Muscle of leg (tissue), 11 donors: ENCODE data around the gene FEN1. TPM values are rescaled to one million over a fixed set of nuclear protein-coding genes. Genes with fewer than 3 reads are reported as not detected.

Experiments used
- DNase-seq: peaks from one replicate; pipeline ENCODE4 v3.0.0; 2013
- H3K27ac ChIP-seq: one replicate; pipeline ENCODE4 v1.5.1; 2013; ENCODE audit warnings: mild to moderate bottlenecking, low read length, control low read depth
- H3K27me3 ChIP-seq: one replicate; pipeline ENCODE4 v1.6.1; 2013; ENCODE audit warnings: low read length; ENCODE audit not compliant: control insufficient read depth, insufficient read depth
- H3K36me3 ChIP-seq: one replicate; pipeline ENCODE4 v1.6.1; 2013; ENCODE audit warnings: low read length; ENCODE audit not compliant: control insufficient read depth, insufficient read depth
- H3K4me1 ChIP-seq: one replicate; pipeline ENCODE4 v1.6.1; 2013; ENCODE audit warnings: low read length; ENCODE audit not compliant: control insufficient read depth, insufficient read depth
- H3K4me3 ChIP-seq: one replicate; pipeline ENCODE4 v1.5.1; 2013; ENCODE audit warnings: low read length, control low read depth
- H3K9me3 ChIP-seq: replicated peaks from 2 replicates; pipeline ENCODE4 v1.6.1; 2013; ENCODE audit warnings: low read depth, low read length; ENCODE audit not compliant: control insufficient read depth
- WGBS: methylation state at CpG from one replicate; pipeline ENCODE4 v1.1.5; 2013; ENCODE audit warnings: missing lambda C conversion rate; ENCODE audit not compliant: insufficient coverage; 5-methylcytosine and 5-hydroxymethylcytosine counted together
- polyA plus RNA-seq, 8 donors: library from polyadenylated mRNA; unstranded; fragments of 120-200 nt; gene quantifications; one replicate each; pipeline versions ENCODE4 v1.2.1 to v1.2.3, GENCODE V29; 2013; ENCODE audit warnings: inconsistent platforms in 1 of 8, low replicate concordance in 1 of 8; ENCODE audit not compliant: insufficient read length in 8 of 8, insufficient read depth in 1 of 8
- total RNA-seq: library from RNA; stranded (reverse); fragments of 120-200 nt; gene quantifications from one replicate; pipeline ENCODE4 v1.2.4, GENCODE V29; 2013

The FEN1 gene
- total and polyA plus RNA-seq, 9 donors = 14.7 to 21.3 (median 18.5) TPM

GRCh38 chr11:61775106-61775505, 17.6 kb upstream of the FEN1 start:
- Histone ChIP-seq H3K9me3 (no peaks in the 10 kb centered on the region), H3K4me3 (no peak overlapping the region), H3K4me1 (peaks cover 16% of the 10 kb centered on the region), H3K27ac (no peak overlapping the region), H3K27me3 (peaks cover 7% of the 10 kb centered on the region), H3K36me3 (no peaks in the 10 kb centered on the region)
- no peak for DNase-seq
- WGBS = 96% methylated on average over 6 of the region's 6 CpGs

- peaks cover 7% of the 10 kb centered on the region for H3K27me3 ChIP-seq
- no peak for DNase-seq
- H3K36me3 ChIP-seq = no peaks in the 10 kb centered on the region
- peaks cover 16% of the 10 kb centered on the region for H3K4me1 ChIP-seq
- WGBS = 83% methylated on average over 17 of the region's 20 CpGs
- no peak overlapping the region for H3K4me3 ChIP-seq
- no peak overlapping the region for H3K27ac ChIP-seq
- H3K9me3 ChIP-seq = no peaks in the 10 kb centered on the region
These were observed 16.8 kb upstream of the FEN1 start for GRCh38 chr11:61775606-61776554.

- WGBS = 71% methylated on average over 8 of the region's 9 CpGs
- DNase-seq = peak; percentile 36
- Histone ChIP-seq H3K36me3 (no peaks in the 10 kb centered on the region), H3K4me3 (no peak overlapping the region), H3K4me1 (peaks cover 21% of the 10 kb centered on the region), H3K27me3 (peaks cover 7% of the 10 kb centered on the region), H3K9me3 (no peaks in the 10 kb centered on the region), H3K27ac (no peak overlapping the region)
These were observed 16.1 kb upstream of the FEN1 start for GRCh38 chr11:61776561-61777075.

- peaks cover 7% of the 10 kb centered on the region for H3K27me3 ChIP-seq
- H3K4me3 ChIP-seq = peak overlapping the region; percentile 15
- H3K9me3 ChIP-seq = no peaks in the 10 kb centered on the region
- peaks cover 24% of the 10 kb centered on the region for H3K4me1 ChIP-seq
- peak; percentile 47 for DNase-seq
- H3K27ac ChIP-seq = no peak overlapping the region
- no peaks in the 10 kb centered on the region for H3K36me3 ChIP-seq
- 39% methylated on average over 51 of the region's 67 CpGs for WGBS
These were observed 15.2 kb upstream of the FEN1 start for GRCh38 chr11:61777234-61778090.

DNA sequence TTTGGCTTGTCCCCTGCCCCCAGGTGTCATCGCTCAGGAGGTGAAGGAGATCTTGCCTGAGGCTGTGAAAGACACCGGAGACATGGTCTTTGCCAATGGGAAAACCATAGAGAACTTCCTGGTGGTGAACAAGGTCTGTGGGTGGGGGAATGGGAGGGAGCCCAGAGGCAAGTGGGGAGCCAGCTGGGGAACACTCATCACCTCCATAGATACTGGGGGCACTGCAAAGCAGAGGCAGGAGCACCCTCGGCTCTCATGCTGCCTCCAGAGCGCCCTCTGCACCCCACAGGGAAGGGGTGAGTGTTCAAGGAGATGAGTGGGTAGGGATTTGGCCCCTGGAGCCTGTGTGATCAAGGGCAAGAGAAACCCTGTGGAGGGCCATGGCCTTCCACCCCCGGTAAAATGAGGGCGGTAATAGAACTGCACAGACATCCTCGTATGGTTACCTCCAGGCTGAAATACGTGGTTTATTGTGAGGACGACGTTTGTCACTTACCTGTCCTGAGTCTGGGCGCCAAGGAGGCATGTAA, 14.3 kb upstream of the FEN1 start:
- Histone ChIP-seq H3K27ac (no peak overlapping the region), H3K4me1 (peaks cover 22% of the 10 kb centered on the region), H3K4me3 (no peak overlapping the region), H3K36me3 (peaks cover 2% of the 10 kb centered on the region), H3K27me3 (peaks cover 7% of the 10 kb centered on the region), H3K9me3 (no peaks in the 10 kb centered on the region)
- DNase-seq = no peak
- 80% methylated on average over 6 of the region's 11 CpGs for WGBS

DNA sequence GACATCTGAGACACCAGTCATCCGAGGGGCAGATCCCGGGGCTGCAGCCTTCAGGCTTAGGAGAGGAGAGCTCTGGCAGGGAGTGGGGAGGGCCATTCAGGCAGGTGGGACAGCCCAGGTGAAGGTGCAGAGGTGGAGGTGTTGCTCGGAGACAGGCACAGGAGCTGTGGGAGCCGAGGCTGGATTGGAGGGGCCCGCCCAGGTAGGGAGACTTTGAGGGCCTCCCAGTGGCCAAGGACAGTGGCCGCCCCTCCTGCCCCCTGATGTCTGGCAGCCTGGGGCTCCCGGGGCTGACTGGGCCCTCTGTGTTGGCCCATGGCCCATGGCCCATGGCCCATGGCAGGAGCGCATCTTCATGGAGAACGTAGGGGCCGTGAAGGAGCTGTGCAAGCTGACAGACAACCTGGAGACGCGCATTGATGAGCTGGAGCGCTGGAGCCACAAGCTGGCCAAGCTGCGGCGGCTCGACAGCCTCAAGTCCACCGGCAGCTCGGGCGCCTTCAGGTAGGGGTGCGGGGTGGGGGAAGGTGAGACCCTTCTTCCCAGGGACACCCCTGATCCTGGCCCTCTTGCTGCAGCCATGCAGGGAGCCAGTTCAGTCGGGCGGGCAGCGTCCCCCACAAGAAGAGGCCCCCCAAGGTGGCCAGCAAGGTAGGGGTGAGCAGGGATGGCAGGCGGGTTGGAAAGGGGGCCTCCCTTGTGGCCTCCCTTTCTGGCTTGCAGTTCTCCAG, 13.6 kb upstream of the FEN1 start:
- DNase-seq = no peak

DNA sequence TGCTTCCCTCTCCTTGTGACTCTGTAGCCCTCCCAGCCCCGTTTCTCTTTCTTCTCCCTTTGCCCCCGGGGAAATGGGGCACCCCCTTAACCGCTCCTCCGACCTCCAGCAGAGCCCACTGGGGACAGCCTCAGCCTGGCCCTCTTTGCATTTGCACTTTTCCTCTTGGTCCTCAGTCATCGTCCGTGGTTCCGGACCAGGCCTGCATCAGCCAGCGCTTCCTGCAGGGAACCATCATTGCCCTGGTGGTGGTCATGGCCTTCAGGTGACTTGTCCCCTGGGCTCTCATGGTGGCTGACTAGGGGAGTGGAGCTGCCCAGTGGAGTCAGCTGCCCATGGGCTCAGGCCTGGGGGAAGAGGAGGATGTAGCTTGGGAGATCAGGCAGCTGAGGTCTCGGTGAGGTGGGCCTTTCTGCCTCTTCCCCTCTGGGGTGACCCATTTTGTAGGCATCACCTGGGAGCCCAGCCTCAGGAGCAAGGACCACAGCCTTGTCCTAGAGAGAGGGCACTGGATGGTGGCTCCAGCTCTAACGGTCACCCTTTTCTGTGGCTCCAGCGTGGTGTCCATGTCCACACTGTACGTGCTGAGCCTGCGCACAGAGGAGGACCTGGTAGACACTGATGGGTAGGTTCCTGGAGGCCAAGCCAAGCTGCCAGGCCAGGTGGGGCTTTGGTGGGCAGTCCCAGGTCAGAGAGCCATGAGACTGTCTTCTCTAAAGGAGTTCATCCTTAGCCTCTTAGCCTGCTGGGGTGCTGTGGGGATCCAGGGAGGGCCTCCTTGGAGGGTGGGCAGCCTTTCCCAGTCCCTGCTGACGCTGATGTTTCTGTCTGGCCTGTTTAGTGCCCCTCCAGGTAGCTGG, 12.8 kb upstream of the FEN1 start:
- H3K27me3 ChIP-seq = peaks cover 7% of the 10 kb centered on the region
- H3K4me1 ChIP-seq = peaks cover 22% of the 10 kb centered on the region
- H3K9me3 ChIP-seq = no peaks in the 10 kb centered on the region
- no peak overlapping the region for H3K4me3 ChIP-seq
- peaks cover 15% of the 10 kb centered on the region for H3K36me3 ChIP-seq
- DNase-seq = no peak
- H3K27ac ChIP-seq = no peak overlapping the region
- 90% methylated on average over 10 of the region's 14 CpGs for WGBS

More for the DNA sequence above, 13.6 kb upstream of the FEN1 start:
- H3K27me3 ChIP-seq = peaks cover 7% of the 10 kb centered on the region
- no peak overlapping the region for H3K4me3 ChIP-seq
- H3K36me3 ChIP-seq = peaks cover 8% of the 10 kb centered on the region
- no peak overlapping the region for H3K27ac ChIP-seq
- WGBS = 85% methylated on average over 22 of the region's 24 CpGs
- H3K4me1 ChIP-seq = peaks cover 22% of the 10 kb centered on the region
- H3K9me3 ChIP-seq = no peaks in the 10 kb centered on the region

GRCh38 chr11:61780581-61781162, 12.0 kb upstream of the FEN1 start:
- Histone ChIP-seq H3K9me3 (no peaks in the 10 kb centered on the region), H3K4me1 (peaks cover 22% of the 10 kb centered on the region), H3K27me3 (peaks cover 7% of the 10 kb centered on the region), H3K27ac (no peak overlapping the region), H3K36me3 (peaks cover 22% of the 10 kb centered on the region), H3K4me3 (no peak overlapping the region)
- DNase-seq = no peak
- 63% methylated on average over 7 of the region's 9 CpGs for WGBS
